Measurements from ENCODE around the gene IRX1.

IRX1 gene

GRCh38 chr5:3609120-3609681, 13.6 kb downstream of the IRX1 start:
- H3K4me3 ChIP-seq (ENCODE audit: low read depth, low read length), result no peak overlapping the region
- no peak for DNase-seq (ENCODE audit: low read depth)
- no peak for TF ChIP-seq CTCF (IDR thresholded peaks at IDR 0.05; ENCODE audit: control insufficient read depth, extremely low read depth, insufficient read depth)

GRCh38 chr5:3612591-3613042, 17.0 kb downstream of the IRX1 start:
- TF ChIP-seq CTCF (IDR thresholded peaks at IDR 0.05; ENCODE audit: control insufficient read depth, extremely low read depth, insufficient read depth), result no peak
- DNase-seq (ENCODE audit: low read depth), result no peak
- H3K4me3 ChIP-seq (ENCODE audit: low read depth, low read length), result no peak overlapping the region

GRCh38 chr5:3613726-3614125, 18.1 kb downstream of the IRX1 start:
- TF ChIP-seq CTCF (IDR thresholded peaks at IDR 0.05; ENCODE audit: control insufficient read depth, extremely low read depth, insufficient read depth), result no peak
- no peak overlapping the region for H3K4me3 ChIP-seq (ENCODE audit: low read depth, low read length)
- no peak for DNase-seq (ENCODE audit: low read depth)

- no peak overlapping the region for H3K4me3 ChIP-seq (ENCODE audit: low read depth, low read length)
- no peak for DNase-seq (ENCODE audit: low read depth)
- TF ChIP-seq CTCF (IDR thresholded peaks at IDR 0.05; ENCODE audit: control insufficient read depth, extremely low read depth, insufficient read depth), result no peak
Observed at GRCh38 chr5:3615217-3615616, 19.6 kb downstream of the IRX1 start.

- H3K4me3 ChIP-seq (ENCODE audit: low read depth, low read length), result no peak overlapping the region
- no peak for TF ChIP-seq CTCF (IDR thresholded peaks at IDR 0.05; ENCODE audit: control insufficient read depth, extremely low read depth, insufficient read depth)
- DNase-seq (ENCODE audit: low read depth), result no peak
Observed at GRCh38 chr5:3615829-3616228, 20.2 kb downstream of the IRX1 start.

GRCh38 chr5:3619579-3619978, 23.9 kb downstream of the IRX1 start:
- H3K4me3 ChIP-seq (ENCODE audit: low read depth, low read length), result no peak overlapping the region
- TF ChIP-seq CTCF (IDR thresholded peaks at IDR 0.05; ENCODE audit: control insufficient read depth, extremely low read depth, insufficient read depth), result no peak
- no peak for DNase-seq (ENCODE audit: low read depth)

- H3K4me3 ChIP-seq (ENCODE audit: low read depth, low read length), result no peak overlapping the region
- TF ChIP-seq CTCF (IDR thresholded peaks at IDR 0.05; ENCODE audit: control insufficient read depth, extremely low read depth, insufficient read depth), result no peak
- no peak for DNase-seq (ENCODE audit: low read depth)
Observed at GRCh38 chr5:3622961-3623360, 27.3 kb downstream of the IRX1 start.
